ENCODE measurements around the gene MT1B. TPM values are rescaled to one million over a fixed set of nuclear protein-coding genes. Genes with fewer than 3 reads are reported as not detected.

The MT1B gene
- total and polyA plus RNA-seq, 2 of the 13 experiments (the other 11 are each of a cell fraction or from before 2014, with no cell fraction given) = 0.89 TPM; not detected in 1

DNA sequence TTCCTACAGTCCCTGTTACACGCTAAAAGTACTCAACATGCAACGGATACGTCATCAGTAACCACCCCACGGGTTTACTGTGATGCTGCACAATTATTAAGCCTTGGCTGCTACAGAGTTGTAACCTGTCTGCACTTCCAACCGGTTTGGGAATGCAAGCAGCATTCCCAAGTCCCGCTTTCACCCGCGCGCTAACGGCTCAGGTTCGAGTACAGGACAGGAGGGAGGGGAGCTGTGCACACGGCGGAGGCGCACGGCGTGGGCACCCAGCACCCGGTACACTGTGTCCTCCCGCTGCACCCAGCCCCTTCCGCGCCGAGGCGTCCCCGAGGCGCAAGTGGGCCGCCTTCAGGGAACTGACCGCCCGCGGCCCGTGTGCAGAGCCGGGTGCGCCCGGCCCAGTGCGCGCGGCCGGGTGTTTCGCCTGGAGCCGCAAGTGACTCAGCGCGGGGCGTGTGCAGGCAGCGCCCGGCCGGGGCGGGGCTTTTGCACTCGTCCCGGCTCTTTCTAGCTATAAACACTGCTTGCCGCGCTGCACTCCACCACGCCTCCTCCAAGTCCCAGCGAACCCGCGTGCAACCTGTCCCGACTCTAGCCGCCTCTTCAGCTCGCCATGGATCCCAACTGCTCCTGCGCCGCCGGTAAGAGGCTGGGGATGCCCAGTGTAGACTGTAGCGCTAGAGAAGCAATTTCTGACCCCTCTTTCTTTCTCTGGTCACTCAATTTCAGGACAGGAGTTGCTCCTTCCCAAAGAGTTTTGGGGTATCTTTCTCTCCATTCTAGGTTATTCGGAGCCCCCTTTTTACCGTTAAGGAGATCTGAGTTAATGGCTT is 43.4 kb upstream of the MT1B start, which contains the start of gene MT2A (continued):
- TF ChIP-seq, protein P1, sequence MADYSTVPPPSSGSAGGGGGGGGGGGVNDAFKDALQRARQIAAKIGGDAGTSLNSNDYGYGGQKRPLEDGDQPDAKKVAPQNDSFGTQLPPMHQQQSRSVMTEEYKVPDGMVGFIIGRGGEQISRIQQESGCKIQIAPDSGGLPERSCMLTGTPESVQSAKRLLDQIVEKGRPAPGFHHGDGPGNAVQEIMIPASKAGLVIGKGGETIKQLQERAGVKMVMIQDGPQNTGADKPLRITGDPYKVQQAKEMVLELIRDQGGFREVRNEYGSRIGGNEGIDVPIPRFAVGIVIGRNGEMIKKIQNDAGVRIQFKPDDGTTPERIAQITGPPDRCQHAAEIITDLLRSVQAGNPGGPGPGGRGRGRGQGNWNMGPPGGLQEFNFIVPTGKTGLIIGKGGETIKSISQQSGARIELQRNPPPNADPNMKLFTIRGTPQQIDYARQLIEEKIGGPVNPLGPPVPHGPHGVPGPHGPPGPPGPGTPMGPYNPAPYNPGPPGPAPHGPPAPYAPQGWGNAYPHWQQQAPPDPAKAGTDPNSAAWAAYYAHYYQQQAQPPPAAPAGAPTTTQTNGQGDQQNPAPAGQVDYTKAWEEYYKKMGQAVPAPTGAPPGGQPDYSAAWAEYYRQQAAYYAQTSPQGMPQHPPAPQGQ (CRISPR knock-in tag; IDR thresholded peaks at IDR 0.05; ENCODE audit: borderline replicate concordance) = no peak; the same call in 1 of the 2 replicates
- TF ChIP-seq RCOR2 (CRISPR knock-in tag; IDR thresholded peaks at IDR 0.05) = peak; percentile 52; the same call in 1 of the 2 replicates
- TF ChIP-seq HNF4A (CRISPR knock-in tag; IDR thresholded peaks at IDR 0.05) = no peak
- TF ChIP-seq DNMT3B (CRISPR knock-in tag; conservative IDR thresholded peaks at IDR 0.05) = no peak
- no peak for TF ChIP-seq JARID2 (CRISPR knock-in tag; IDR thresholded peaks at IDR 0.05; ENCODE audit: insufficient replicate concordance)
- TF ChIP-seq PHF20 (CRISPR knock-in tag; IDR thresholded peaks at IDR 0.05) = no peak; the same call in 1 of the 2 replicates
- peak; percentile 92 for TF ChIP-seq ISX (CRISPR knock-in tag; conservative IDR thresholded peaks at IDR 0.05)
- TF ChIP-seq MTA3 (CRISPR knock-in tag; IDR thresholded peaks at IDR 0.05) = no peak
- TF ChIP-seq ZNF326 (CRISPR knock-in tag; IDR thresholded peaks at IDR 0.05; ENCODE audit: borderline replicate concordance) = no peak
- no peak for TF ChIP-seq U2AF2 (IDR thresholded peaks at IDR 0.05; ENCODE audit: low read depth, low read length)
- peak; percentile 74; the same call in 1 of the 2 replicates for TF ChIP-seq ARNTL (CRISPR knock-in tag; IDR thresholded peaks at IDR 0.05)
- no peak; the same call in 1 of the 2 replicates for TF ChIP-seq ZNF350 (CRISPR knock-in tag; IDR thresholded peaks at IDR 0.05; ENCODE audit: borderline replicate concordance, low read depth)
- TF ChIP-seq ZNF788 (CRISPR knock-in tag; IDR thresholded peaks at IDR 0.05; ENCODE audit: borderline replicate concordance) = peak; percentile 92
- TF ChIP-seq PAF1 (CRISPR knock-in tag; IDR thresholded peaks at IDR 0.05) = no peak
- TF ChIP-seq, protein P2, sequence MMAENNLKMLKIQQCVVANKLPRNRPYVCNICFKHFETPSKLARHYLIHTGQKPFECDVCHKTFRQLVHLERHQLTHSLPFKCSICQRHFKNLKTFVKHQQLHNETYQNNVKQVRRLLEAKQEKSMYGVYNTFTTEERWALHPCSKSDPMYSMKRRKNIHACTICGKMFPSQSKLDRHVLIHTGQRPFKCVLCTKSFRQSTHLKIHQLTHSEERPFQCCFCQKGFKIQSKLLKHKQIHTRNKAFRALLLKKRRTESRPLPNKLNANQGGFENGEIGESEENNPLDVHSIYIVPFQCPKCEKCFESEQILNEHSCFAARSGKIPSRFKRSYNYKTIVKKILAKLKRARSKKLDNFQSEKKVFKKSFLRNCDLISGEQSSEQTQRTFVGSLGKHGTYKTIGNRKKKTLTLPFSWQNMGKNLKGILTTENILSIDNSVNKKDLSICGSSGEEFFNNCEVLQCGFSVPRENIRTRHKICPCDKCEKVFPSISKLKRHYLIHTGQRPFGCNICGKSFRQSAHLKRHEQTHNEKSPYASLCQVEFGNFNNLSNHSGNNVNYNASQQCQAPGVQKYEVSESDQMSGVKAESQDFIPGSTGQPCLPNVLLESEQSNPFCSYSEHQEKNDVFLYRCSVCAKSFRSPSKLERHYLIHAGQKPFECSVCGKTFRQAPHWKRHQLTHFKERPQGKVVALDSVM (CRISPR knock-in tag; IDR thresholded peaks at IDR 0.05) = peak; percentile 27; the same call in 1 of the 2 replicates
- TF ChIP-seq ZNF20 (CRISPR knock-in tag; IDR thresholded peaks at IDR 0.05) = peak; percentile 56; the same call in 1 of the 2 replicates
- TF ChIP-seq ZNF563 (CRISPR knock-in tag; IDR thresholded peaks at IDR 0.05) = peak; percentile 96
- peak; percentile 72; the same call in 1 of the 2 replicates for TF ChIP-seq MAF1 (CRISPR knock-in tag; IDR thresholded peaks at IDR 0.05; ENCODE audit: borderline replicate concordance)
- TF ChIP-seq, protein P3, sequence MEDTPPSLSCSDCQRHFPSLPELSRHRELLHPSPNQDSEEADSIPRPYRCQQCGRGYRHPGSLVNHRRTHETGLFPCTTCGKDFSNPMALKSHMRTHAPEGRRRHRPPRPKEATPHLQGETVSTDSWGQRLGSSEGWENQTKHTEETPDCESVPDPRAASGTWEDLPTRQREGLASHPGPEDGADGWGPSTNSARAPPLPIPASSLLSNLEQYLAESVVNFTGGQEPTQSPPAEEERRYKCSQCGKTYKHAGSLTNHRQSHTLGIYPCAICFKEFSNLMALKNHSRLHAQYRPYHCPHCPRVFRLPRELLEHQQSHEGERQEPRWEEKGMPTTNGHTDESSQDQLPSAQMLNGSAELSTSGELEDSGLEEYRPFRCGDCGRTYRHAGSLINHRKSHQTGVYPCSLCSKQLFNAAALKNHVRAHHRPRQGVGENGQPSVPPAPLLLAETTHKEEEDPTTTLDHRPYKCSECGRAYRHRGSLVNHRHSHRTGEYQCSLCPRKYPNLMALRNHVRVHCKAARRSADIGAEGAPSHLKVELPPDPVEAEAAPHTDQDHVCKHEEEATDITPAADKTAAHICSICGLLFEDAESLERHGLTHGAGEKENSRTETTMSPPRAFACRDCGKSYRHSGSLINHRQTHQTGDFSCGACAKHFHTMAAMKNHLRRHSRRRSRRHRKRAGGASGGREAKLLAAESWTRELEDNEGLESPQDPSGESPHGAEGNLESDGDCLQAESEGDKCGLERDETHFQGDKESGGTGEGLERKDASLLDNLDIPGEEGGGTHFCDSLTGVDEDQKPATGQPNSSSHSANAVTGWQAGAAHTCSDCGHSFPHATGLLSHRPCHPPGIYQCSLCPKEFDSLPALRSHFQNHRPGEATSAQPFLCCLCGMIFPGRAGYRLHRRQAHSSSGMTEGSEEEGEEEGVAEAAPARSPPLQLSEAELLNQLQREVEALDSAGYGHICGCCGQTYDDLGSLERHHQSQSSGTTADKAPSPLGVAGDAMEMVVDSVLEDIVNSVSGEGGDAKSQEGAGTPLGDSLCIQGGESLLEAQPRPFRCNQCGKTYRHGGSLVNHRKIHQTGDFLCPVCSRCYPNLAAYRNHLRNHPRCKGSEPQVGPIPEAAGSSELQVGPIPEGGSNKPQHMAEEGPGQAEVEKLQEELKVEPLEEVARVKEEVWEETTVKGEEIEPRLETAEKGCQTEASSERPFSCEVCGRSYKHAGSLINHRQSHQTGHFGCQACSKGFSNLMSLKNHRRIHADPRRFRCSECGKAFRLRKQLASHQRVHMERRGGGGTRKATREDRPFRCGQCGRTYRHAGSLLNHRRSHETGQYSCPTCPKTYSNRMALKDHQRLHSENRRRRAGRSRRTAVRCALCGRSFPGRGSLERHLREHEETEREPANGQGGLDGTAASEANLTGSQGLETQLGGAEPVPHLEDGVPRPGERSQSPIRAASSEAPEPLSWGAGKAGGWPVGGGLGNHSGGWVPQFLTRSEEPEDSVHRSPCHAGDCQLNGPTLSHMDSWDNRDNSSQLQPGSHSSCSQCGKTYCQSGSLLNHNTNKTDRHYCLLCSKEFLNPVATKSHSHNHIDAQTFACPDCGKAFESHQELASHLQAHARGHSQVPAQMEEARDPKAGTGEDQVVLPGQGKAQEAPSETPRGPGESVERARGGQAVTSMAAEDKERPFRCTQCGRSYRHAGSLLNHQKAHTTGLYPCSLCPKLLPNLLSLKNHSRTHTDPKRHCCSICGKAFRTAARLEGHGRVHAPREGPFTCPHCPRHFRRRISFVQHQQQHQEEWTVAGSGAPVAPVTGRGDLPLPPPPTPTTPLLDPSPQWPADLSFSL (CRISPR knock-in tag; IDR thresholded peaks at IDR 0.05) = 0 out of 2 replicates have a peak, but pooled peaks have one; percentile 20
